IPS-18c (cell line): ENCODE measurements around the gene AFAP1.

ENCODE experiments used
- H3K4me3 ChIP-seq: 2 replicates; pipeline ENCODE4 v1.7.0; 2013; ENCODE audit warnings: low read depth, mild to moderate bottlenecking, low read length, moderate library complexity; ENCODE audit not compliant: insufficient read depth
- H3K9me3 ChIP-seq: one replicate; pipeline ENCODE4 v1.6.1; 2013; ENCODE audit warnings: mild to moderate bottlenecking, low read length, moderate library complexity; ENCODE audit not compliant: control insufficient read depth, insufficient read depth

Gene AFAP1

GRCh38 chr4:7890635-7891393 lies 48.8 kb downstream of the AFAP1 start:
- H3K9me3 ChIP-seq: no peaks in the 10 kb centered on the region
- no peak overlapping the region for H3K4me3 ChIP-seq

- no peak overlapping the region for H3K4me3 ChIP-seq
- no peaks in the 10 kb centered on the region for H3K9me3 ChIP-seq
Measured at GRCh38 chr4:7887436-7887835, 52.2 kb downstream of the AFAP1 start.

DNA sequence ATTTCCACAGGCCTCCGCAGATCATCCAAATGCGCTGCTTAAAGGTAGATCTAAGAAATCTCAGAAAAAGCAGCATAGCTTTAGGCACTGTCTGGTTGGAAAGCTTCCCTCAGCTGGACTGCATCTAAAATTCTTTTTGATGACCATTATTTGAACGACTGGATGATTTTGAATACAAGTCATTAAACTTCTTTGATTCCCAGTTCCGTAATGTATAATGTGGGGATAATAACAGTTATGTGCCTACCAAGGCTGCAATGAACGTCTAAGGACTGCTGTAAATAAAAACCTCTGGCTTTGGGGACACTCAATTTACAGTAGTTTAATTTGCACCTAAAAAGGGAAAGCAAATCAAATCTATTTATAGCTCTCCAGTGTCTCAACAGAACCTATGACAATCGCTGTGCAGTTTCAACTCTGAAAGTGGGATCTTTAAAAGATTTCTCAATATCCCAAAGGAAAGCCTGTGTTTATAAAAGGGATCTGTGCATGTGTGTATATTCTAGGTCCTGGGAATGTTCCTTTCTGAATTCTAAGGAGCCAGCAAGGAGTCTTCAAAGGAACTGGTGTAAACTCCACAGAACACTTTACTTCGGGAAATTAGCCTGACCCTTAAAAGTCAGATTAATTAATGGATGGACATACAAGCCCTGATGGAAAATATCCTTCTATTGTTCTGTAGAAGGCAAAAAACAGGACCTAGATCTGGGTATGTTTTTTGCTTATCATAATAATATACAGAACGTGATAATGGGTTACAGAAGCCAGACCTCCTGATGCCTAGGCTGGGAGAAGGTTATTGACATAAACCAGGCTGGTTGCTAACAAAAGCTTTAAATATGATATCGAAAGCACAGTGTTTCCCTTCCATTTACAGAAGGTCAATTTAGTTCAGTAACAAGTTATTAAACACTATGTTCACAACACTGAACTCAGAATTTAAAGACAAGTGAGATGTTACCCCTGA lies 53.4 kb downstream of the AFAP1 start:
- no peak overlapping the region for H3K4me3 ChIP-seq
- H3K9me3 ChIP-seq: no peaks in the 10 kb centered on the region

DNA sequence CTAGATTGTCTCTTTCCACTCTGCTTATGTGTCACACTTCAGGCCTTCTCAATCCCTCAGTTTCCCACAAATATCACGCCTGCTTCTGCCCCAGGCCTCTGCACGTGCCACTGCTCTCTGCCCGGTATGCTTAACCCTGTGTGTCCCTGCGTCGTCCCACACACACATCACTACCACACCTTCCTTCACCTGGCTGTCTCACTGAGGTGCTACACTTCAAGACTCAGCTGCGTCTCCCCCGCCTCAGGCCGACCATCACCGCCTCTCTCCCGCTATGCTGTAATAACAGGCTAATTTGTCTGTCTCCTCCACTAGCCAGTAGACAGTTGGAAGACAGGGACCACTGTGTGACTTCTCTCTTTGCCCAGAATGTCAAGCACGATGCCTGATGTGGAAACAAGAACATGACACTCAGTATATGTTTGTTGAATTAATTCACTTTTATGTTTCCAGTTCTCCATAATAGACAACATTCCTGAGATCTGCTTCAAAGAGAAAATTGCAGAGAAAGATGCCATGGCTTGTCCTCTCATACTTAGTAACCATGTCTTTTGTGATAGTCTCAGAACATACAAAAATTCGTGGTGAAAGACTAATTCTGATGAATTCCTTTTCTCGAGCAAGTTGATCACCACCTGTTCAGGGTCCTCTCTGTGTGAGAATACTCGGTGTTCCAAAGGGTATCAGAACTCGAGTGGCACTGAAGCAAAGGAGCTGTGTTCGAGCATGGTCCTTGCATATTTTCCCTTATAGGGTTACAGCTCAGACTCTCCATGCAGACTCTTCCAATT lies 54.2 kb downstream of the AFAP1 start:
- H3K9me3 ChIP-seq: no peaks in the 10 kb centered on the region
- H3K4me3 ChIP-seq: no peak overlapping the region

DNA sequence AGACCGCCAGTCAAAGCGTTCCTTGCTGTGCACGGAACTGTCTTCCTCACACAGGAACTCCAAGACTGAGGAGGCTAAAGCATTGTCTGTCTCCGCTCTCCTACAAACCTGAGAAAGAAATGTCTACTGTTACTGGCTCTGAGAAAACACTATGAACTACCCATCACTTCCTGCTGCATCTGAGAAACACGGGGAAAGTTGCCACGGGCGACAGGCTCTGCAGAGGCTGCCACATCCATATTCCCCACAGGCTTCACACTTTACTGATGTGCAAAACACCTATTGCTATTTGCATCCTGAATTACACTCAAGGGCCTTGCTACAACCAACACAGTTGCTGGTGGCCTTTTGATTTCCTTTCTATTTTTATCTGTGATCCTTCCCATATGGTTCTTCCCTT lies 59.0 kb downstream of the AFAP1 start:
- H3K9me3 ChIP-seq: no peaks in the 10 kb centered on the region
- H3K4me3 ChIP-seq: no peak overlapping the region

- Histone ChIP-seq H3K4me3 (no peak overlapping the region), H3K9me3 (no peaks in the 10 kb centered on the region)
Measured at GRCh38 chr4:7879127-7879526, 60.5 kb downstream of the AFAP1 start.

DNA sequence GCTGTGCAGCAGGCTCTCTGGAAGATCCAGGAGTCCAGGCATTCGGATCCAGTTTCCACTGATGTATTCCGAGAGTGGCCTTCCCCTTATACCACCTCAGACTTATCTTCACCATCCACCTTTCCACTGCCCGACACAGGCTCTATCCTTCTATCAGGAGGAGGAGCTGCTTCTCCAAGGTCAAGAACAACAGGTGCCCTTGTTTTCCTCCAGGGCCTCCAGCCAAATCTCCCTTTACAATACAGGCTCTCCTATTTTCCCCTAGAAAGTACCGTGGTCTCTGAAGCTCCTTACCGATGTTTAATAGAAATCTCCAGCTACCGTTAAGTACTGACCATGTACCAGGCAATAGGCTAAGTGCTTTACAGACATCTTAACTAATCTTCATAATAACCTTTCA lies 61.3 kb downstream of the AFAP1 start:
- Histone ChIP-seq H3K9me3 (no peaks in the 10 kb centered on the region), H3K4me3 (no peak overlapping the region)

DNA sequence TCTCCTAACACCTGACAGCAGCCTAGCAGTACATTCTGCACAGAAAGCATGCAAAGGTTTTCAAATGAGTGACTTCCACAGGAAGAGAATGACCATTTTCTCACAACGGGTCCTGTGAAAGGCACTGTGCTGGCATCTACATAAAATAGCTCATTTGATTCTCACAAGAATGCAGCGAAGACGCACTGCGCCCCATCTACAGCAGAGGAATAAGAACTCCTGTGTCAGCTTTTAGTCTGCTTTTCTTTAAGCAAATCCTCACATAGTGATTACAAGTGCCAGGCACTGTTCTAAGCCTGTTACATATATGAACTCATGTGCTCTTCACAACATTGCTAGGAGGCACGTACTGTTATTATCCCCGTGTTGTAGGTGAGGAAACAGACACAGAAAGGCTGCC lies 62.5 kb downstream of the AFAP1 start:
- no peaks in the 10 kb centered on the region for H3K9me3 ChIP-seq
- H3K4me3 ChIP-seq: no peak overlapping the region

DNA sequence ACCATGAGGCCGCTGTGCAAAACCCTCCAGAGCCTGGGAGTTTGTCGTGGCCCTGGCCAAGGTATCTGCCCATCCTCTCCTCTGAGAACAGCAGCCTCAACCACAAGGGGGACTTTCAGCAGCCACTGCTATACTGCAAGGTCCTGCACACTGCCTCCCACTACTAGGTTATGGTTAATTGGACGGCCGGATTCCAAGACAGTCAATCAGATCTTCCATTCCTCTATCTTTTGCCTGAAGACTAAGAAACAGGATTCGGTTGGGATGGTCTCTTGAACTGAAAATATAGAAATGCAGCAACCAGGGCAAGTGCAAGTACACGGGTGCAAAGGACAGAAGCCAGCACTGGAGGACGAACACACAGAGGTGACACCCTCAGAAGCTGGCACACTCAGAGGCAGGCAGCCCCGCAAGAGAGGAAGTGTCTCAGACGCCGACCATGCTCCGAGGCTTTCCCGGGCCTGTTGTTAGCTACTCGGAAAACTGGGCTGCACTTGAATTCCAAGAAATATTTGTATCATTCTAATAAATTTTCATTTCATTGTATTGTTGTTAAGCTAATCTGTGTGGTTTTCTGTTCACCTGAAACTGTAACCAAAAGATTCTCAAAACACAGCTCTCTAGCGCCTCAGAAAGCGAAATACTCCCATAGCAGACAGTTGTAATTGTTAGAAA lies 63.3 kb downstream of the AFAP1 start:
- Histone ChIP-seq H3K9me3 (peaks cover 2% of the 10 kb centered on the region), H3K4me3 (no peak overlapping the region)

DNA sequence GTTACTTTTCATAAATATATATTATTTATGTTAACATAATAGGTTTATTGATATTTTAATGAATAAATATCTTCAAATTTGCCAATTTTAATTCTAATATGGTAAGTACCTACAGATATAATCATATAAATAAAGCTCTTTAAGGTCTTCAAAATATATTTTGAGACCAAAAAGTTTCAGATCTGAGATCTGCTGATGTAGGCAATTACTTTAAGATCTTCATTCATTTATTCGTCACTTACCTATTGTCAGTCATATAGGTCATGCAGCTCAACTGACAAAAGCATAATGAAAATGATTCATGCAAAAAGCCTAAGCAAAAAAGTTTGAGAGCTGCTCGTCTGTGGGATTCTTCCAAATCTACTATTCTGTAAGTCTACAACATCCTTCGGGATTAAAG lies 64.8 kb downstream of the AFAP1 start:
- peaks cover 2% of the 10 kb centered on the region for H3K9me3 ChIP-seq

DNA sequence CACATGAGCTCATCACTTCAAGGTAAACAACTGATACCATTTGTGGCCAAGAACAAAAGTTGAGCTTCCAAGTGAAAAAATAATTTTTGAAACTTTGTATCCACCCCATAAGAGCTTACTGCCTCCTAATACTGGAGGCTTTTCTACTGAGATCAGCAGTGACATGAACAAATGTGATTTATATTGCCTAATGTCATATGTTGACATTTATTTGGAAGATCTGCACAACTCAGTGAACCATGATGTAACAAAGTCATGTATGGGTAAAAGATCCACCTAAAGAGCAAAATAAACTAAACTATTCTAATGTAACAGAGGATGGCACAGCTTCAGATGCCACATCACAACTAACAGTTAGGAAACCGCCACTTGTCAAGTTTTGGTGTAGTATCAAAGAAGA lies 65.8 kb downstream of the AFAP1 start:
- Histone ChIP-seq H3K9me3 (peaks cover 2% of the 10 kb centered on the region), H3K4me3 (no peak overlapping the region)

More for the DNA sequence above, 64.8 kb downstream of the AFAP1 start:
- no peak overlapping the region for H3K4me3 ChIP-seq

DNA sequence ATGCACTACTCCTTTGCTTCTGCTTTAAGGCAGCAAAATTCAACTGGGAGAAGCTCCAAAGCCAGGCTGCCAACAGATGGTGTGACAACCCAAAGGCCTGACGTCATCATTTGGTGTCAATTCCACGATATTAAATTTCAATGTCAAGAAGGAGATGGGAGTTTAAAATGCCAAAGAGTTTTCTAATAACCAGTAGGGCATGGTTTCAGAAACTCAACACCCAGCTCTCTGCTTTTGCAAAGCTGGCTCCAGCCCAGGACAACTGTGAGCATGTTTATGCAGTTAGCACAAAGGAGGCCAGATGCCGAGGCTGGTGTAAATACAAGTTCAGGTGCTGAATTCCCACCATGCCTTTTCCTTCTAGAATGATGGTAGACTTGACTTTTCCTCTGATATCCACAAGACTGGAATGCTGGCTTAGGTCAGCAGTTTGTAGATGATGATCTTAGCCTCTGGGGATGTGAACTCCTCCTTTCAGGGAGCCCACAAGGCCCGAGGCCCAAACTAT lies 67.3 kb downstream of the AFAP1 start:
- Histone ChIP-seq H3K4me3 (no peak overlapping the region), H3K9me3 (peaks cover 2% of the 10 kb centered on the region)

- Histone ChIP-seq H3K9me3 (peaks cover 2% of the 10 kb centered on the region), H3K4me3 (no peak overlapping the region)
Measured at GRCh38 chr4:7871356-7871755, 68.3 kb downstream of the AFAP1 start.

DNA sequence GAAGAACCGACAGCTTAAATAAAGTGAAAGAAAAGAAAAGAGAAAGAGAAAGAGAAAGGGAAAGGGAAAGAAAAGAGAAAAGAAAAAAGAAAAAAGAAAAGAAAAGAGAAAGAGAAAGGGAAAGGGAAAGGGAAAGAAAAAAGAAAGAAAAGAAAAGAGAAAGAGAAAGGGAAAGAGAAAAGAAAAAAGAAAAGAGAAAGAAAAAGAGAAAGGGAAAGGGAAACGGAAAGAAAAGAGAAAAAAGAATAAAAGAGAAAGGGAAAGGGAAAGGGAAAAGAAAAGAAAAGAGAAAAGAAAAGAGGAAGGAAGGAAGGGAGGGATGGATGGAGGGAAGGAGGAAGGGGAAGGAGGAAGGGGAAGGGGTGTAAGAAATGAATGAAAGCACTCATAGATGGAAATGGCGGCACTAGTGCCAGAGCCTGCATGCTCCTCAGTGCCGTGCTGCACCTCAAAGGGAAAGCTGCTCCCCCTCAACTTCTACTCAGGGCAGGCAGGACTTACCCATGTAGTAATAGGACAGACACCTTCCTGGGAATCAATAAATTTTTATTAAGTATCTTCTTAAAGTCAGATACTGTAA lies 70.7 kb downstream of the AFAP1 start:
- Histone ChIP-seq H3K9me3 (peaks cover 2% of the 10 kb centered on the region), H3K4me3 (no peak overlapping the region)

- Histone ChIP-seq H3K9me3 (peaks cover 2% of the 10 kb centered on the region), H3K4me3 (no peak overlapping the region)
Measured at GRCh38 chr4:7868436-7868775, 71.3 kb downstream of the AFAP1 start.

DNA sequence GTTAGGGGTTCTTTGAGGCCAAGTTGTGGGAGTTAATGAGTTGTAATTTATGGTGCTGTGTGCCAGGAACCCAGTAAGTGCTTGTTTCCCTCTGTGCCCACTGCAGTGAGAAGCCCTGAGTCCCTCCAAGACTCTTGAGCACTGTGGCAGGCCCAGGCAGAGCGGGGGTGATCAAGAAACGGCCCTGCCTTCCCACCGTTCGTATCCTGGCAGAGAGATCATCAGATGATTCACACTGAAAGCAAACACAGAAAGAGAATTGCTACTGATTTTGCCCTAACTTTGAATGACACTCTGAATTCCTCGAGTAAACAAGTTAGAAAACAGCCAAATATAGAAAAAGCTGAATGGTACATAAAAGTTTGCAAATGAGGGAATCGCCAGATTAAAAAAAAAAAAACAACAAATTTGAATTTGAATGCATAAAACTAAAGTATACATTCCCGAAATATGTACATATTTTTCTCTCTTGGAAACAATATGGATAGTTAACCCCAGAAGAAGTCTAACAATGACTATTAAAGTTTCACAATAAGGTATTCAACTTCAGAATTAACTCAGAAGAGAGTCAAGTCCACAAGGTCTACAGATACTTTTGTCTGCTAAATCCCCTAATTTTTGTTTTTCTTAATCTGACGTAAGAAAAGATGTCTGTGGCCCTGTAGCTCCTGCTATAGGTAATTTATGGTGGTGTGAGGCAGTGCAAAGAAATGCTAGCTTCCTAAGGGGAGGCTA lies 71.8 kb downstream of the AFAP1 start:
- H3K9me3 ChIP-seq: peaks cover 2% of the 10 kb centered on the region
- no peak overlapping the region for H3K4me3 ChIP-seq
